Activated naive CD8-positive, alpha-beta T cell treated with anti-CD3 and anti-CD28 coated beads, Interleukin-2, amount 50 U/mL, for 16 hours (primary cell): ENCODE data around the gene C13orf42.

ENCODE experiments used
- DNase-seq: peaks from one replicate; pipeline ENCODE4 v3.0.0-alpha.2; 2020; ENCODE audit warnings: low read depth, low spot score

C13orf42 gene

DNA sequence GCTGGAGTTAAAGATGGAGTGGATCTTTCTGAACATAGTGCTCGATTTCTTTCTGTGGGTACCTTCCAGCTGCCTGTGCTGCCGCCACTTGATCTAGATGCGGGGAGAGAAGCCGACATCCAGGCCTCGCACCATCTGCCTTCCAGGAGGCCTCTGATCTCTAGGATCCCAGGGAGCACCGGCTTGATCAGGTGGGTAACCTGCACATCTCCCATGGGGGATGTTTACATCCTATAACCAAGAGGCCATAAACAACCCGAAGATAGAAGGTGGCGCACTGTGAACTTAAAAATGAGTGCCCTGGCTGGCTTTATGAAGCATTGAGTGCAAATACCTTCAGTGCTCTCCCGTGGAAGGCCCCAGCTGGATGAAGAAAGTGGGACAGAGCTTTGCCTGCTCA lies at the start of gene C13orf42:
Gene C13orf42 (minus strand): TSS at position 101 of the 400 bp plus-strand sequence. CDS start 65 bp downstream, at position 36.
- DNase-seq: no peak

DNA sequence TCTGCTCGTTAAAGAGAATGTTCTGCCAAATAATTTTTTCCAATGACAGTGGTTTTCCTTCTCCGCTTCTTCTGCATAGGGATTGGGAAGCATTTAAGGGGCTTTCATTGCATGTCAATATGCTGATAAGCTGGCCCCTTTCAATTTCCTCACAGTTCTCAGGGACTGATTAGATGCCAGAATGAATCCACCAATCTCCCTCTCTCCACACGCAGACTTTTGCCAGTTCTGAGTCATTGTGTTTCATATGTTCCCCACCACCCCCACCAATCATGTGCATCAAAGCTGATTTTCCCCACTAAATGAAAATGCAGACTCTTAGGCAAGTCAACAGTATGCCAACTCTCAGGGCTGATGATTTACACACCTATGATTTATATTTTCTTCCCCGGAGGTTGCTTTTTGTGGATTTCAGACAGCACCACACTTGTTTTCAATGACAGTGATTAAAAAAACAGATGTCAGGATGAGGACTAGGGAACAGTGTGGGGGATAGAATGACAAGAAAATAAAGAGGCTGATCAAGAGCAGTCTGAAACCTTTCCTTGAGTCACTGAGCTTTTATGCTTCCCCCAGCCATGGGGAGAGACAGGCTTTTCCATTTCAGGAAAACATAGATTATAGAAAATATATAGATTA lies 47.9 kb upstream of the C13orf42 start:
- no peak for DNase-seq

DNA sequence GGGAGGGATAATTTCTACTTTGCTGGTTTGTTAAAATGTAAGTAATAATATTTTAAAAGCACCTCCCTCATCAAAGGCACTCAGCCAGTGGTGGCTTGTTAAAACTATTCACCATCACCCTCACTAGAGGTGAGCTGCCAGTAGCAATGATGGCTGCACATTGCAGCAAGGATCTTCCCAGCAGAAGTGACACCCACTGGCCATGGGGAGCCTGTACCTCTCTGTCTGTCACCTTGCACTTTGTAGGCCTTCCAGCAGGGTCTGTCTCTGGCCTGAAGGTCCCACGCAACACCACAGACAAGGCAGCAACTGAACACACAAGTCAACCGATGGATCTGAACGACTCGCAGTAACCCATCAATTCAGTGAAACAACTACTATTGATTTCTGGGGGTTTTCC lies 47.3 kb upstream of the C13orf42 start:
- DNase-seq: no peak

DNA sequence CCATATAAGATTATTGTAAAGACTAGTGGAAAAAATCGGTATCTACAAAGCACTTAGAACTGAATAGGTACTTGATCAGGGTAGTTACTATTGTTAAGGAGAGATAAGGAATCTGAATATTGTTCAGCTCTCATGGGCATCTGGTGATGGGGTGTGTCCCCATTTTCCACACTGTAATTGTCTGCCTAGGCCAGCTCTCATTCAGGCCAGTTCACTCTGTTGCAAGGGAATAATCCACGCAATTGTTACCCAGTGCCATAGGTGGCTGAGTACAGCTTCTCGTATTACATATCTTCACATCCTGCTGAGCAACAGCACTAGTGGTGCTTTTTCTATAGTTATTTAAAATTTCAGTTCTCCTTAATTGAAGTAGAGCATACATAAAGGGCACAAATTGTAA lies 45.6 kb upstream of the C13orf42 start:
- no peak for DNase-seq

DNA sequence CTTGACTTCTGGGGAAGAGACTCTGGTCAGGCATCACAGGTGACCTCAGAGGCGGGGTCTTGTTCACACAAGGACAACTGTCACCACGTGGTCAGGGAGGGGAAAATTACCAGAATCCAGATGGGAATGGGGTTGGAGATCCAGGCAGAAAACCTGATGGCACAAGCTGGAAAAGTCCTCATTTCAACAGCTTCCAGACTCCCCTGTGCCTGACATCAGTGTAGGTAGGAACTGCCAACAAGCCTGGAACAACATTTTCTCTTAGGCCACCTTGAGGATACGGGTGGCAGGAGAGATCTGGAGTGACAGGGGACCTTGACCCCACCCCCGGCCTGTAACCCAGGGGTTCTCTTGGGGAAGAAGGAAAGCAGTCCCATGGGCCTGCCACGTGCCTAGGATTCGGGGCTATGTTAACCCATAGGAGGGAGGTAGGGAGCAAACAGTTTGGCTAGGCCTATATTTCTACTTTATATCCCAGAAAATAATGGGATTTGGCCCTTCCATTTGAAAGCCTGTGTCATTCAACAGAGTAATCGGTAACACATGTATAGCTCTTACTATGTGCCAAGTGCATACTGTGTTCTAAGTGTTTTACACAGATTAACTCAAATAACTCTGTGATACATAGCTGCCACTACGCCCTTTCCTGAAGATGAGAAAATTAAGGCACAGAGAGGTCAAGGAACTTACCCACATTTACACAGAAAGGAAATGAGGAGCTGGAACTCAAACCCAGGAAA lies 44.9 kb upstream of the C13orf42 start:
- no peak for DNase-seq

DNA sequence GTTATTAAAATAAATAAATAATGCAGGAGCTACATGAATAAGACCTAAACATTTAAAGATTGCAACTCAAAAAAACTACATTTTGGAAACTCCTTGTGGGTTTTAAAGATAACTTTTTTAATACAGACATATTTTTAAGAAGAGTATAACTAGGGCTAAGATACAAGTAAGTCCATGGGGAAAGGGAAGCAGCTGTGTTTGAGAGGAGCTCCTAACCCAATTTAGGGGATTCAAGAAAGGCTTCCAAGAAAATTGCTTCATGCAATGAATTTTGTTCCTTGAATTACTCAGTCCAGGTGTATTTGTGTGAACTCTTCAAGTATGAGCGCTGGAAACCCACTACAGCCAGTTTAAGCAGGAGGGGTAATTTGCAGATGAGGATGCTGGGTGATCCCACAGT lies 44.1 kb upstream of the C13orf42 start:
- no peak for DNase-seq

DNA sequence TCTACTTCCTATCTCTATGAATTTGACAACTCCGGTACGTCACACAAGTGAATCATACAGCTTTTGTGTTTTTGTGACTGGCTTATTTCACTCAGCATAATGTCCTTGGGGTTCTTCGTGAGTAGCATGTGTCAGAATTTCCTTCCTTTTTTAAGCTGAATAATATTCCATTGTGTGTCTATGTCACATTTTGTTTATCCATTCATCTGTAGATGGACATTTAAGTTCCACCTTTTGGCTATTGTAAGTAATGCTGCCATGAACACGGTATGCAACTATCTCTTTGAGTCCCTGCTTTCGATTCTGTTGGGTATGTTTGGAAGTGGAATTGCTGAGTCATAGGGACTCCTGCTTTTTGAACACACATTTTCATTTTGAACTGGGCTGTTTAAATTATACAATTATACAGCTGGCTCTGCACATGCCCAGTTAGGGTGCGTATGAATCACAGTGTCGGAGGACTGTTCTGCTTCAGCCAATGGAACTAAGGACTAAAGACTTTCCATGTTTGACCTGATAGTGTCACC lies 43.0 kb upstream of the C13orf42 start:
- DNase-seq: no peak

DNA sequence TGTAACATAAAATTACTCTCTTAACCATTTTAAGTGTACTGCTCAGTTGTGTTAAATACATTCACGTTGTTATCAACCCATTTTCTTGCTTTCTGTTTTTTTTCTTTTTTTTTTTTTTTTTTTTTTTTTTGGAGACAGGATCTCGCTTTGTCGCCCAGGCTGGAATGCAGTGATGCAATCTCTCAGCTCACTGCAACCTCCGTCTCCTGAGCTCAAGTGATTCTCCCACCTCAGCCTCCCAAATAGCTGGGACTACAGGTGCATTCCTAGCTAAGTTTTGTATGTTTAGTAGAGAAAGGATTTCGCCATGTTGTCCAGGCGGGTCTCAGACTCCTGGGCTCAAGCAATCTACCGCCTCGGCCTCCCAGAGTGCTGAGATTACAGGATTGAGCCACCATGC lies 42.5 kb upstream of the C13orf42 start:
- DNase-seq: no peak

DNA sequence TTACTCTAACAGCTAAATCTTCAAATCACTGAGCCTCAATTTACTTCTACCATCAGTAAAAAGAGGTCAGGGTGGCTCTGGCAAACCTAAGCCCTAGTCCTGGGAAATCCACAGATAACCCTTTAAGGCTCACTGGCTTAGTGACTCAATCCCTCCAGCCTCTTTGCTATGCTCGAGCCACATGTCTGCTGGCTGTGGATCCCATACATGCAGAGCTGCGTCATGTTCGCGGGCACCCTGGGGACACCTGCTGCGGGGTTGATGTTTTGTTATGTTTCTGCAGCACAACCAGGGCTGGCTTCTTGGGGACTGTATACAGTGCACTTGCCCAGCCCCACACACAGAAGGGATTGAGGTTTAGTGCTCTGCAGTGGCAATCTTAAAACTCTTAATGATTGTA lies 41.6 kb upstream of the C13orf42 start:
- no peak for DNase-seq

DNA sequence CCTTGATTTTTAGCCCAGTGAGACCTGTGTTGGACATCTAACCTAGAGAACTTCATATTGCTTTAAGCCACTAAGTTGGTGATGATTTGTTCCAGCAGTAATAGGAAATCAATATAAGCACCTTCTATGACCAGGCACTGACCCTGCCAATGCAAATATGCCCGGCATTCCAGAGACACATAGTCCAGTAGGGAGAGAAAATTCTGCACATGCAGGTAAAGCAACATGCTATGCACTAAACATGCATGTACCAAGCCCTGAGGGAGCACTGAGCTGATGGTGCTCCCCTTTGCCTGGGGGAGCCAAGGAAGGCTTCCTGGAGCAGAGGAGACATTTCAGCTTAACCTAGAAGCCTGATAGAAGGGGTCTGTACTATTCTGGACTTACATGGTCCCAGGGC lies 40.4 kb upstream of the C13orf42 start:
- DNase-seq: no peak

DNA sequence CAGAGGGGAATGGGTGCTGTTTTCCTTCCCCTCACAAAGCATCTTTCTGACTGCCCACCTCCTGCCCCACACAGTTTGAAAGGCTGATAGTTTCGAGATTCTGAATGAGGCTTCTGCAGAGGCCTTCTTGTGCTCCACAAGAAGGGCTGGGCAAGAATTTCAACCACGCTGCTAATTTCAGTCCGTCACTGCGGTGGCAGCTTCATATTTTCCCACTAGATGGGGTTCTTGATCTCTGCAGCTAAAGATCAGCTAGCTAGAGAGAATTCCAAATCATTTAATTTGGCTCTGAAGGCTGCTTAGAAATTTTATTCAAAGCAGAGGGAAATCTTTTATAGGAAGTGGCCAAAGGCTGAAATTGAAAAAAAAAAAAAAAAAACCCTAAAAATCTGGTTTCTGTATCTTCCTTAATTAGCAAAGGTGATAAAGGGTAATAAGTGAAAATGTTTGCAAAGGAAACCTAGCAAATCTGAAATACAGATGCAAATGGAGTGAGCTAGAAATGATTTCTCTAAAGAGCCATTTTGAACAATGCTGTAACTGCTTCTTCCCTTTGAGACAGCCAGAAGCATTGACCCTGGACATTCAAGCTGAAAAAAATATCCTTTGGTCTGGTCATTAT lies 38.0 kb upstream of the C13orf42 start:
- no peak for DNase-seq

DNA sequence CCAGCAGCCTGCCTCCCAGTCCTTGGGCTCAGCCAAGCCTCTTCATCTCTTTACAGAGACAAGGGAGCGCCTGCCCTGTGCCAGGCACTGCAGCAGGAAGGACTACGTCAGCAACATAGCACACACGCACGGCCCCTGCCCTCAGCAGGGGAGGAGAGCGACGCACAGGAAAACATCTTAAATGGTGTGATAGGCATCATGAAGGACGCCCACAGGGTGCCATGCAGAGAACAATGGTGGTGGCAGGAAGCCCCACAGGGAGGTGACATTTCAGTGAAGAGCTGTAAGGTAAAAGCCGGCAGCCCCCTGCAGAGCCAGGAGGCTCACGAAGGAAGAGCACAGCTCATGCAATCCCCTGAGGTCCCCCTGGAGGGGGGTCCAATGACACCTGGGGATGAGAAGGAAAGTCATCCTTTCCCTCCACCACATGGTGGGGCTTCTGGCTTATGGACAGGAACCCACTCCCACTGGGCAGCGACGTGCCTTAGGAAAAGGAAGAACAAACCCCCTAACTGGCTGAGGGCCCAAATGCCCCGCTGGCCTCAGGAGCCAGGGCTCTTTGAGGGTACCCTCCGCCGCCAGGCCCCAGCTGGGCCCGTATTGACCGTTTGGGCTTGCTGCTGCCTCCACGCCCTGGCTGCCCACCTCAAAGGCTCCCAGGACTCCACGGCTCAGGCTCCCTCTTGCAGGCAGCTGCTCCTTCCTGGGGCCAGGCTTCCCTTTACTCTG lies 37.3 kb upstream of the C13orf42 start:
- no peak for DNase-seq

DNA sequence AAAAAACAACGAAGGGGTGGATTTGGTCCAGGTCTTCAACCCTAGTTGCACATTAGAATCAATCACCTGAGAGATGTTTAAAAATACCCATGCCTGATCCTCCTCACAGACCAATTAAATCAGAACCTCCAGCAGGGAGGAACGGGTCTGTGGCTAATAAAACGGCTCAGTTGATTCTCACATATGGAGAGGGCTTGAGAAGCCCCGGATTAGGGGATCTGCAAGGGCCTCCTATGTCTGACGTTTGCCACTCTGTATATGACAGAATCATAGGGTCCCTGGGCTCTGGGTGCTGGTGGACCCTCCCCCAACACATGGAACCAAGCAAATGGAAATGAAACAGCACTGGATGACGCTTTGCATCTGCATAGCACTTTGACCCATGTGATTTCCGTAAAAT lies 36.7 kb upstream of the C13orf42 start:
- no peak for DNase-seq

DNA sequence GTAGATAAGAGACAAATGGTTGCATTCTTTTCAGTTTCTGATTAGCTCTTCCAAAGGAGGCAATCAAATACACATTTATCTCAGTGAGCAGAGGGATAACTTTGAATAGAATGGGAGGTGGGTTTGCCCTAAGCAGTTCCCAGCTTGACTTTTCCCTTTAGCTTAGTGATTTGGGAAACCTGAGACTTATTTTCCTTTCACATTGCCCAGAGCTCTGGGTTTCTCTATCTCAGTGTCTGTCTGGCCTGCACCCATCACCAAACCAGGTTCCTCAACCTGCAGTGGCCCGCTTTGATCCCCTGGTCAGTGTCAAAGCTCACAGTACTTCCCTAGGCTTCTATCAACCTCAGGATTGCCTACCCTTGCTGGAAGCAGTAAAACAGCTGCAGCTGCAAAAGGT lies 35.6 kb upstream of the C13orf42 start:
- DNase-seq: no peak

DNA sequence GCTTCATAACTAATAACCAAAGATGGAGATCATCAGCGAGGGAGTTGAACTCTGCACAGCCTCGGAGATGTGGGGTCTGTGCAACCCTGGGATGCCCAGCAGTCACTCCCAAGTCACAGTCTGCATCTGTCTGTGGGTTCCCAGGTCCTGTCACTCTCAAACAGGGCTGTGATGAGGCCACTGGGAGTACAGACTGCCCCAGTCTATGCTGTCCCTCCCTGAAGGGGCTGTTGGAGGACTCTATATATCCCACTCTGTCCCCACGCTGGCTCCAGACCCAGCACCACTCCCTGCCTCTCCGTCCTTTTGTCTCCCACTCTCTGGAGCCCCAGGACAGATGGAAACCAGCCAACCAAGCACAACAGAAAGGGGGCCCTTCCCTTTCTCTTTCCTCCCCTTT lies 26.2 kb upstream of the C13orf42 start:
- no peak for DNase-seq

DNA sequence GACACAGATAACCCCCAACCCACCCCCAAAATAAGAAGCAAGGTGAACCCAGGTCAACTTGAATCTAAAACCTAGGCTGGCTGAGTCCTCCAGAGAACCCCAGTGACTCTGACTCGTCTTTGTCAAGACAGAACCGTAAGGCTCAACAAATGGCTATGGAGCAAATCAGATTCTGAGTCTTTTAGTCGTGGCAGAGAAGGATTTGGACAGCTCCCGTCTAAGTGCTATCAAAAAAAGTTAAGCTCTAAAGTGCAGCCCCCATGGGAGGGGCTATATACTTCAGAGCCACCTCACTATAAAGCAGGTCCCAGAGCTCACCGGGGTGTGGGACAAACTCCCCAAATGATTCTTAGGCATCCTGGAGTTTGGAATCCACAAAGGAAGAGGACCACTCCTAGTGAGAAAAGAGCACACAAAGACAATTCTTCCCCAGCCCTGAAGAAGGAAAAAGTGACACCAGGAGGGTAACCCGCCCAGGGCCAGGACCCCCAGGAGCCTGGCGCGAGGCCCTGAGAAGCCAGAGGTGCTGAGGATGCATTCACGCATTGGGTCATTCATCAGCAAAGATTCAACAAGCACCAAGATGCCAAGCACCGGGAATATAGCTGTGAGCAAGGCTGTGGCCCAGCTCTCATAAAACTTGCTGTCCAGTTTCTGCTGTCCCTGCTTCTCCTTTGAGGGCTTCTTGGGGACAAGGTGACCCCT lies 25.4 kb upstream of the C13orf42 start:
- no peak for DNase-seq

DNA sequence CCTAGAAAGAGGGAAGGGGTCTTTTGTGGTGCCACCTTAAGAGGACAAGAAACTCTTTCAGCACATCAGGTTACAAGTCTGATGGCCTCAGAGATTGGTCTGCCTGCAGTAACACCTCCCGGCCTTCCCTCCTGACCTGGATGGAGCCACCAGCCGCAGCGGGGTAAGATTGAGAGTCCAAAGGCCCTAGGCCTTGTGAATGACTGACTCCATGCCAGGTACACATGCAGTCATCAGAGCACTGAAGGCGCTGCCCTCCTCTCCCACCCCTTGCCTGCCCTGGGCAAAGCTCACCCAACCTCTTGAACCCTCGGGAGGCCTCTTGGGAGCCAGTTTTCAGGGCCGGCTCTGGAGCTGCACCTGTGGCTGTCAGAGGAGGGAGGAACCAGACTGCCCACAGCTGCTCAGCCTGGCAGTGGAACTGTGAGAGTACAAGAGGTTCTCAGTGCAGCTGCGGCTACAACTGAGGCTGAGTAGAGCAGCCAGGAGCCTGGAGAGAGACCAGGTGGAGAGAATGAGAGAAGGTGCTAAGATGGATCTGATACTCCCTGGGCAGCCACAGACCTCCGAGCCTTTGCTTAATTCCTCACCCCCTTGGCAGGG lies 23.8 kb upstream of the C13orf42 start:
- DNase-seq: no peak

DNA sequence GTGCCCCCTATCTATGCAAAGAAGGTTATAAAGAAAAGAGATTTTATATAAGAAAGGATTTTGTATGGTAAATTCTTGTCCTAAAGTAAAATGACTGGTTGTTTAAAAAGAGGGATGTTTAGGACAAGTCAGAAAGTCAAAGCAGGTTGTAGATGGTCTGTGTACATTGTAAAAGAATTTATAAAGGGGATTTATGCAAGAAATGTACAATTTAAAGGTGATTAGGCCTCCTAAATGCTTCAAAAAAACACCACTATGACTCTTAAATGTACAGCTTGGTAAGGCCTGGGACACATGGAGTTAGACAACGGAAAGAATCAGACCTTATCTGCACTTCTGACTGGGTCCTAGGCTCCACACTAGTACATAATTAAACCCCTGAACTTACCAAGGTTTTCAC lies 19.3 kb upstream of the C13orf42 start:
- no peak for DNase-seq

DNA sequence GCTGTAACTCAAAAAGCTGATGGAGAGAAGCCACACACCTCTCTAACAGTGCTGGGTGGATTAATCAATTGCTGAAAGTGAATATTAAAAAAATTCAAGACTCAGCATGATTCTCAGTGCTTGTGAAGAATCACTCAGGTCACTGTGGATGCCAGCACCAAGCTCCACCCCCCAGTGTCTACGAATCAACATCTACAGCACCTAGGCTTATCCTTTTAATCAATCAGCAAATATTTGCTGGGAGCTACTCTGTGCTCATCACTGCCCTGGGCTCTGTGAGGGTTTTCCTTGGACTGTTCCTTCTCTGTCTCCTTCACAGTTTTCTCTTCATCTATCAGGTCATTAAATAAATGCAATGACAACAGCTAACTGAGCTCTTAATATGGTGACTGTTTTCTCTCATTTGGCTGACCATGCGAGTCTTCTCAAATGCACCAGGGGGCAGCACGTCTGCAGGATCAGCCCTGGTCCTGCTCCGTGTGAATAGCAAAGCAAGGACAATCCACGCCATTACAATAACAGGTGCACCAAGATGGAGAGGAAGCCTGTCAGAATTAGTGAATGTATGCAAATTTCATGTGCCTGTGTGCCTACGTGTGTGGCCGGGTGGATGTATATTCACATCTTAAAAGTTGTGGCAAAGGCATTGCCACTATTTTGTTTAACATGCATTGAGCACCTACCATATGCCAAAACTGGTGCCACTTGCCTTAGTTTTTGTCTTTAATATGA lies 14.6 kb upstream of the C13orf42 start:
- no peak for DNase-seq

DNA sequence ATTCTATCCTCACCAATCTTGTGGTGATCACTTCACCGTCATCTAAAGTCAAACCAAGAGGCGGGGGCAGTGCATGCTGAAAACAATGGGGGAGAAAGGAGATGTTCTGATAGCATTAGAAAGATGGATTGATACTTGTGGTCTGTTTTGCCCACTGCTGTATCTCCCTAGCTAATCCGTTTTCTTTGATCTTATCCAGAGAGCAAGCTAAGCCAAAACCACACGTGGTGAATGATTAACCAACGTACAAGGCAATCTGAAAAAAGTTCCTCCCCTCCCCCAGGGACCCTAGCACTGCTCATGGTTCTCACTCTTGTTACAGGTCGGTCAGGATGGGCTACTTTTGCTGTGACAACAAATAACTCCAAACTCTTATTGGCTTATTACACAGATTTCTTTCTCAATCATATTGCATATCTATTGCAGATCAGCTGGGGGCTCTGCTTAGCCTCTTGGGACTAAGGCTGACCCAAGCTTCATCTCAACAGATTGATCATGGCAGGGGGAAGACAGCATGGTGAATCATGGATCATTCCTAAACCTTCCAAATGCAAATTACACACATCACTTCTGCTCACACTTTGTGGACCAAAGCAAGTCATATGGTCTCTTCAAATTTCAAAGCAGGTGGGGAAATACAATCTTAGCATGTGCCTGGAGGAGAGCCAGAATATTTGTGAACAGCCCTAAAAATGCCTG lies 11.9 kb upstream of the C13orf42 start:
- no peak for DNase-seq
